Body of pancreas (tissue), 4 donors: ENCODE data around the gene TESK1. TPM values are rescaled to one million over a fixed set of nuclear protein-coding genes. Genes with fewer than 3 reads are reported as not detected.

Experiments
- ATAC-seq: fragments of 150-250 bp; one replicate; pipeline ENCODE4 v1.9.1; 2016
- DNase-seq, 4 donors: peaks; one replicate each; pipeline ENCODE4 v3.0.0-alpha.2; 2019
- H3K27ac ChIP-seq, 4 donors: fragments of 200-600 bp; sonication (generic); 1 replicate in 3 of 4; 2 replicates in 1 of 4; pipeline versions ENCODE4 v1.5.1 to v1.6.1; 2016 to 2019; ENCODE audit warnings: mild to moderate bottlenecking in 1 of 4, mixed read lengths in 1 of 4, moderate library complexity in 1 of 4
- H3K27me3 ChIP-seq, 2 donors: fragments of 200-600 bp; sonication (generic); one replicate each; pipeline ENCODE4 v1.6.0; 2016; ENCODE audit warnings: mild to moderate bottlenecking in 1 of 2
- H3K36me3 ChIP-seq, 2 donors: fragments of 200-600 bp; sonication (generic); replicated peaks in 1 of 2; 2 replicates each; pipeline ENCODE4 v1.5.1; 2016; ENCODE audit warnings: low read depth in 2 of 2; ENCODE audit not compliant: insufficient read depth in 1 of 2
- H3K4me1 ChIP-seq: fragments of 200-600 bp; sonication (generic); one replicate; pipeline ENCODE4 v1.6.0; 2016
- H3K4me3 ChIP-seq, 2 donors: fragments of 200-600 bp; sonication (generic); 1 replicate in 1 of 2; 2 replicates in 1 of 2; pipeline ENCODE4 v1.5.1; 2016 to 2019
- H3K9me3 ChIP-seq, 3 donors: fragments of 200-600 bp; sonication (generic); 1 replicate in 2 of 3; 2 replicates in 1 of 3; pipeline ENCODE4 v1.5.1; 2016
- CTCF ChIP-seq, 7 experiments: fragments of 450-650 bp in 4 of 7; fragments of 200-600 bp in 3 of 7; sonication (generic) in 3 of 7; IDR thresholded peaks; one replicate each; pipeline ENCODE4 v1.5.1; 2016 to 2019; ENCODE audit warnings: antibody characterized with exemption in 7 of 7
- POLR2A ChIP-seq, 3 donors: fragments of 450-650 bp; IDR thresholded peaks; one replicate each; pipeline ENCODE4 v1.6.1; 2016; ENCODE audit warnings: antibody characterized with exemption in 3 of 3, mild to moderate bottlenecking in 2 of 3
- WGBS, 2 donors: methylation state at CpG; one replicate each; pipeline ENCODE4 v1.1.5; 2017; 5-methylcytosine and 5-hydroxymethylcytosine counted together
- intact Hi-C: fragments of 100-400 bp; cut with DNase I; formaldehyde crosslinking; loops from one replicate; pipeline ENCODE4 v1.15.1; 2023
- total RNA-seq, 2 donors: library from RNA; depleted of rRNA; stranded (reverse); fragments of >200 nt; gene quantifications; one replicate each; pipeline ENCODE4 v1.1.0, GENCODE V29; 2016

The TESK1 gene
- total RNA-seq, 2 donors from 2014 or later: 13.0 to 20.1 TPM

- no peaks in the 10 kb centered on the region for H3K36me3 ChIP-seq
- no peaks in the 10 kb centered on the region for H3K9me3 ChIP-seq
- no peak overlapping the region for H3K4me3 ChIP-seq
- no peak overlapping the region for H3K27ac ChIP-seq
- WGBS, 2 donors: 95 to 97% methylated on average over 4 of the region's 4 CpGs
- TF ChIP-seq POLR2A (IDR thresholded peaks at IDR 0.05) (no peak), CTCF (IDR thresholded peaks at IDR 0.05) (no peak)
- ATAC-seq (no peak), DNase-seq (no peak)
- H3K27me3 ChIP-seq: no peaks in the 10 kb centered on the region
- H3K4me1 ChIP-seq: peaks cover 9% of the 10 kb centered on the region
- intact Hi-C loops: no loop called here
Observed at GRCh38 chr9:35568196-35568595, 36.9 kb upstream of the TESK1 start.

GRCh38 chr9:35569206-35569605 is 35.9 kb upstream of the TESK1 start:
- Histone ChIP-seq H3K36me3 (no peaks in the 10 kb centered on the region), H3K4me3 (no peak overlapping the region), H3K27ac (no peak overlapping the region), H3K4me1 (no peaks in the 10 kb centered on the region), H3K27me3 (no peaks in the 10 kb centered on the region), H3K9me3 (no peaks in the 10 kb centered on the region)
- ATAC-seq (no peak), DNase-seq (no peak)
- WGBS, 2 donors: 82 to 90% methylated on average over 5 of the region's 5 CpGs
- no peak for TF ChIP-seq POLR2A (IDR thresholded peaks at IDR 0.05)
- no peak for TF ChIP-seq CTCF (IDR thresholded peaks at IDR 0.05)
- intact Hi-C loops: no loop called here

- no peak for DNase-seq
- WGBS, 2 donors: 81 to 88% methylated on average over 6 of the region's 6 CpGs
- H3K36me3 ChIP-seq: no peaks in the 10 kb centered on the region
- intact Hi-C loops: no loop called here
- TF ChIP-seq CTCF (IDR thresholded peaks at IDR 0.05): no peak
- TF ChIP-seq POLR2A (IDR thresholded peaks at IDR 0.05): no peak
- H3K4me1 ChIP-seq: no peaks in the 10 kb centered on the region
- no peak overlapping the region for H3K4me3 ChIP-seq
- ATAC-seq: no peak
- no peaks in the 10 kb centered on the region for H3K9me3 ChIP-seq
- H3K27ac ChIP-seq: no peak overlapping the region
- H3K27me3 ChIP-seq: no peaks in the 10 kb centered on the region
Observed at GRCh38 chr9:35570709-35571504, 34.2 kb upstream of the TESK1 start.

GRCh38 chr9:35574578-35575122 is 30.4 kb upstream of the TESK1 start:
- H3K36me3 ChIP-seq: no peaks in the 10 kb centered on the region
- TF ChIP-seq POLR2A (IDR thresholded peaks at IDR 0.05): no peak
- TF ChIP-seq CTCF (IDR thresholded peaks at IDR 0.05): no peak
- intact Hi-C loops: no loop called here
- DNase-seq (no peak), ATAC-seq (no peak)
- H3K9me3 ChIP-seq: no peaks in the 10 kb centered on the region
- H3K4me3 ChIP-seq: no peak overlapping the region
- no peaks in the 10 kb centered on the region for H3K4me1 ChIP-seq
- 100% methylated on average over 2 of the region's 2 CpGs for WGBS, 2 donors
- H3K27me3 ChIP-seq: no peaks in the 10 kb centered on the region
- no peak overlapping the region for H3K27ac ChIP-seq

- H3K27me3 ChIP-seq: no peaks in the 10 kb centered on the region
- no peak overlapping the region for H3K4me3 ChIP-seq
- ATAC-seq: no peak
- DNase-seq: no peak
- TF ChIP-seq CTCF (IDR thresholded peaks at IDR 0.05) (no peak), POLR2A (IDR thresholded peaks at IDR 0.05) (no peak)
- no peak overlapping the region for H3K27ac ChIP-seq
- H3K36me3 ChIP-seq: no peaks in the 10 kb centered on the region
- intact Hi-C loops: no loop called here
- no peaks in the 10 kb centered on the region for H3K9me3 ChIP-seq
- 86 to 96% methylated on average over 5 of the region's 5 CpGs for WGBS, 2 donors
- no peaks in the 10 kb centered on the region for H3K4me1 ChIP-seq
Observed at GRCh38 chr9:35575478-35575877, 29.6 kb upstream of the TESK1 start.
